Fibroblast of mammary gland (primary cell): ENCODE results near the gene ZNF287.

Experiments
- DNase-seq: peaks from one replicate; pipeline ENCODE4 v3.0.0-alpha.2; 2010; ENCODE audit warnings: low read depth
- H3K4me3 ChIP-seq: 2 replicates; pipeline ENCODE4 v1.5.1; 2011; ENCODE audit warnings: low read depth, mild to moderate bottlenecking, low read length, moderate library complexity; ENCODE audit not compliant: control insufficient read depth
- CTCF ChIP-seq: conservative IDR thresholded peaks from 2 replicates; pipeline ENCODE4 v1.5.1; 2011; ENCODE audit warnings: low read depth, low read length, inconsistent platforms; ENCODE audit not compliant: control insufficient read depth, insufficient read depth

The ZNF287 gene

GRCh38 chr17:16568541-16569357 is at the start of gene ZNF287:
Gene ZNF287 (minus strand): TSS chr17:16569204. CDS start chr17:16567731, 1,473 bp downstream.
- no peak for TF ChIP-seq CTCF
- peak; percentile 86 for DNase-seq
- H3K4me3 ChIP-seq: peak within 1 kb of the TSS; percentile 71

- no peak for DNase-seq
- TF ChIP-seq CTCF: no peak
- H3K4me3 ChIP-seq: no peak overlapping the region
Measured at GRCh38 chr17:16617481-16618060, 48.6 kb upstream of the ZNF287 start.

GRCh38 chr17:16599537-16599936 is 30.5 kb upstream of the ZNF287 start:
- no peak for TF ChIP-seq CTCF
- no peak for DNase-seq
- H3K4me3 ChIP-seq: no peak overlapping the region

- no peak overlapping the region for H3K4me3 ChIP-seq
- DNase-seq: peak; percentile 81
- no peak for TF ChIP-seq CTCF
Measured at GRCh38 chr17:16593356-16594102, 24.5 kb upstream of the ZNF287 start.

- peak overlapping the region; percentile 63 for H3K4me3 ChIP-seq
- peak; percentile 79 for DNase-seq
- peak; percentile 89 for TF ChIP-seq CTCF
Measured at GRCh38 chr17:16589097-16589969, 20.3 kb upstream of the ZNF287 start.

GRCh38 chr17:16585796-16586195 is 16.8 kb upstream of the ZNF287 start:
- TF ChIP-seq CTCF: no peak
- no peak overlapping the region for H3K4me3 ChIP-seq
- no peak for DNase-seq
